HCT116 (cell line): ENCODE results near the gene EDDM3A. TPM values are rescaled to one million over a fixed set of nuclear protein-coding genes. Genes with fewer than 3 reads are reported as not detected.

ENCODE experiments used
- ATAC-seq: fragments of 200-7000 bp; cut with Tn5 transposase; 2 replicates; pipeline ENCODE4 v1.9.1; 2020; ENCODE audit warnings: mild to moderate bottlenecking, moderate library complexity
- BruUV-seq: library from RNA; stranded (reverse); fragments of 400-500 nt; replicated peaks from 2 replicates; lab custom pipeline; 2021; lab: Mats Ljungman, UMichigan
- CTCF ChIA-PET: fragments of 300-600 bp; sonication (Branson Sonifier 250); formaldehyde crosslinking; loops from one replicate; lab custom pipeline; 2021; ENCODE audit warnings: antibody characterized with exemption; lab: Charles Lee
- POLR2A ChIA-PET: fragments of 300-600, 350-600 bp; sonication (Branson Sonifier 250); formaldehyde crosslinking; loops from one replicate; lab custom pipeline; 2021; ENCODE audit warnings: antibody characterized with exemption; lab: Charles Lee
- RAD21 ChIA-PET, 2 experiments: fragments of 300-600 bp; sonication (Branson Sonifier 250); formaldehyde crosslinking; loops; one replicate each; lab custom pipeline; 2023; ENCODE audit warnings: low total read pairs in 2 of 2; ENCODE audit not compliant: uncharacterized antibody in 2 of 2, unreplicated experiment in 2 of 2, low non-redundant PET in 1 of 2; lab: Charles Lee
- DNase-seq: peaks from one replicate; pipeline ENCODE4 v3.0.0-alpha.2; 2010; ENCODE audit warnings: low read depth, low spot score
- H2AFZ ChIP-seq: fragments of 200-600 bp; shearing (Covaris generic), sonication (generic); 2 replicates; pipeline ENCODE4 v1.6.1; 2017; ENCODE audit warnings: low read depth, mixed run types, mixed read lengths, antibody characterized with exemption, low read length; ENCODE audit not compliant: poor library complexity, severe bottlenecking
- H3K27ac ChIP-seq: 2 replicates; pipeline ENCODE4 v1.5.1; 2012; ENCODE audit warnings: low read depth, low read length
- H3K27me3 ChIP-seq: fragments of 200-600 bp; sonication (generic); 2 replicates; pipeline ENCODE4 v1.6.1; 2016; ENCODE audit warnings: mixed run types, low read length, mixed read lengths; ENCODE audit not compliant: insufficient read depth
- H3K36me3 ChIP-seq, 2 experiments: fragments of 200-500 bp in 1 of 2; fragments of 200-600 bp in 1 of 2; sonication (Bioruptor generic) in 1 of 2; sonication (generic) in 1 of 2; 2 replicates each; pipeline versions ENCODE4 v1.5.1 to v1.6.1; 2014 to 2016; ENCODE audit warnings: low read length in 2 of 2, inconsistent platforms in 1 of 2, mixed read lengths in 1 of 2, mixed run types in 1 of 2; ENCODE audit not compliant: insufficient read depth in 2 of 2, control insufficient read depth in 1 of 2
- H3K4me1 ChIP-seq, 2 experiments: fragments of 200-600 bp in 1 of 2; sonication (generic) in 1 of 2; 2 replicates each; pipeline versions ENCODE4 v1.5.1 to v1.6.1; 2012 to 2017; ENCODE audit warnings: low read length in 2 of 2, inconsistent platforms in 1 of 2, mild to moderate bottlenecking in 1 of 2, mixed read lengths in 1 of 2, mixed run types in 1 of 2, moderate library complexity in 1 of 2; ENCODE audit not compliant: insufficient read depth in 2 of 2, control insufficient read depth in 1 of 2
- H3K4me2 ChIP-seq: fragments of 200-600 bp; sonication (generic); 2 replicates; pipeline ENCODE4 v1.6.1; 2017; ENCODE audit warnings: mixed run types, low read length, mixed read lengths
- H3K4me3 ChIP-seq, 2 experiments: fragments of 200-600 bp in 1 of 2; sonication (generic) in 1 of 2; replicated peaks in 1 of 2; 2 replicates each; pipeline ENCODE4 v1.5.1; 2011 to 2016; ENCODE audit warnings: low read length in 2 of 2, control low read depth in 1 of 2, low read depth in 1 of 2, mild to moderate bottlenecking in 1 of 2, mixed read lengths in 1 of 2, mixed run types in 1 of 2
- H3K79me2 ChIP-seq: fragments of 200-600 bp; sonication (generic); 2 replicates; pipeline ENCODE4 v1.6.1; 2017; ENCODE audit warnings: mild to moderate bottlenecking, mixed run types, low read length, moderate library complexity, mixed read lengths; ENCODE audit not compliant: insufficient read depth
- H3K9ac ChIP-seq: fragments of 200-600 bp; sonication (generic); 2 replicates; pipeline ENCODE4 v1.6.1; 2016; ENCODE audit warnings: low read length, mixed read lengths
- H3K9me2 ChIP-seq: fragments of 200-600 bp; sonication (generic), shearing (Covaris generic); 2 replicates; pipeline ENCODE4 v1.6.1; 2017; ENCODE audit warnings: mixed run types, mild to moderate bottlenecking, moderate library complexity; ENCODE audit not compliant: insufficient read depth
- H3K9me3 ChIP-seq, 2 experiments: fragments of 200-500 bp in 1 of 2; fragments of 200-600 bp in 1 of 2; sonication (Bioruptor generic) in 1 of 2; sonication (generic) in 1 of 2; 2 replicates each; pipeline ENCODE4 v1.6.1; 2014 to 2017; ENCODE audit warnings: low read length in 2 of 2, mixed read lengths in 2 of 2, inconsistent platforms in 1 of 2, low read depth in 1 of 2, mild to moderate bottlenecking in 1 of 2, mixed run types in 1 of 2, moderate library complexity in 1 of 2; ENCODE audit not compliant: control insufficient read depth in 1 of 2, insufficient read depth in 1 of 2
- H4K20me1 ChIP-seq: fragments of 200-600 bp; sonication (generic), shearing (Covaris generic); 2 replicates; pipeline ENCODE4 v1.6.1; 2017; ENCODE audit warnings: mixed run types, mild to moderate bottlenecking, moderate library complexity; ENCODE audit not compliant: insufficient read depth
- CEBPB ChIP-seq: IDR thresholded peaks from 2 replicates; pipeline ENCODE4 v1.6.1; 2012; ENCODE audit warnings: low read depth
- ELF1 ChIP-seq: IDR thresholded peaks from 2 replicates; pipeline ENCODE4 v1.6.1; 2012; ENCODE audit warnings: low read depth, borderline replicate concordance
- EZH2 ChIP-seq: fragments of 200-600 bp; sonication (generic); IDR thresholded peaks from 2 replicates; pipeline ENCODE4 v1.6.1; 2017; ENCODE audit warnings: antibody characterized with exemption, mixed run types
- JUND ChIP-seq: IDR thresholded peaks from 2 replicates; pipeline ENCODE4 v1.6.1; 2012
- MAX ChIP-seq: IDR thresholded peaks from 2 replicates; pipeline ENCODE4 v1.6.1; 2012
- POLR2AphosphoS5 ChIP-seq: IDR thresholded peaks from 2 replicates; pipeline ENCODE4 v1.6.1; 2011; ENCODE audit warnings: mild to moderate bottlenecking, low read depth, low read length, moderate library complexity
- REST ChIP-seq: IDR thresholded peaks from 2 replicates; pipeline ENCODE4 v1.6.1; 2012; ENCODE audit warnings: low read depth
- SIN3A ChIP-seq: IDR thresholded peaks from 2 replicates; pipeline ENCODE4 v1.6.1; 2012; ENCODE audit warnings: low read depth
- SP1 ChIP-seq: IDR thresholded peaks from 2 replicates; pipeline ENCODE4 v1.6.1; 2012; ENCODE audit warnings: low read depth
- SRF ChIP-seq: IDR thresholded peaks from 2 replicates; pipeline ENCODE4 v1.6.1; 2012; ENCODE audit warnings: low read depth
- YY1 ChIP-seq: IDR thresholded peaks from 2 replicates; pipeline ENCODE4 v1.6.1; 2011; ENCODE audit warnings: low read length, low read depth, moderate library complexity, mild to moderate bottlenecking; ENCODE audit not compliant: insufficient replicate concordance; ENCODE audit errors: extremely low read depth
- ZBTB33 ChIP-seq: IDR thresholded peaks from 2 replicates; pipeline ENCODE4 v1.6.1; 2011; ENCODE audit warnings: mild to moderate bottlenecking, low read length, moderate library complexity; ENCODE audit not compliant: insufficient replicate concordance; ENCODE audit errors: extremely low read depth
- ZFX ChIP-seq: fragments of 450-650 bp; IDR thresholded peaks from 2 replicates; pipeline ENCODE4 v1.6.1; 2017
- ZNF274 ChIP-seq: fragments of 200-500 bp; sonication (Bioruptor generic); IDR thresholded peaks from 2 replicates; pipeline ENCODE4 v1.6.1; 2014; ENCODE audit warnings: mild to moderate bottlenecking, low read depth, low read length, inconsistent platforms
- intact Hi-C: fragments of 100-400 bp; cut with micrococcal nuclease; formaldehyde crosslinking; loops from 2 replicates; pipeline ENCODE4 v1.10.0; 2022
- total RNA-seq: library from RNA; stranded (reverse); gene quantifications from one replicate; pipeline ENCODE4 v1.2.1, GENCODE V29; 2021; ENCODE audit not compliant: unreplicated experiment

The EDDM3A gene
- total RNA-seq, 1 experiment from 2014 or later: not detected

DNA sequence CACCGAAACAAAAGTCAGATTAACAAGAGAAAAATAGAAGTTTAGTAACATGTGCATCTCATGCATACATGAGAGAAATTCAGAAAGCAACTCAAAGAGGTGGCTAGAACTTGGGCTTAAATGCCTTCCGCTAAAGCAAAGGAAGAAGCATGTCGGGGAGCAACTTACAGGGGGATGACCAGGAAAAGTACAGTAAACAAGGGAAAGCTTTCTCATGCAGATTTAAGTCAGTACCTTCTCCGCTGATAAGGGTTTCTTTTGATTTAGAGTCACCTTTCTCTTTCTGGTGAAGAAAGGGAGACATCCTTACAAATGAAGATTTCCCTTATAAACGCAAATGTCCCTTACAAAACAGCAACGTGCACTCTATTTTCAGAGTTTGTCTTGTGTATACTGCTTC lies 29.4 kb downstream of the EDDM3A start:
- no peak overlapping the region for H3K4me3 ChIP-seq
- DNase-seq (no peak), ATAC-seq (no peak)
- intact Hi-C loops: no loop called here
- H3K79me2 ChIP-seq: no peaks in the 10 kb centered on the region
- ChIA-PET CTCF (no interaction called here), RAD21 (no interaction called here), POLR2A (no interaction called here)
- no peak overlapping the region for H3K27ac ChIP-seq
- H3K9me3 ChIP-seq: no peaks in the 10 kb centered on the region
- H2AFZ ChIP-seq: no peak overlapping the region
- no peaks in the 10 kb centered on the region for H3K4me1 ChIP-seq
- peaks cover 10% of the 10 kb centered on the region; the same call in 1 of the 2 replicates for H3K27me3 ChIP-seq
- H3K9ac ChIP-seq: no peak overlapping the region
- no TSS peak for BruUV-seq
- H3K9me2 ChIP-seq: no peaks in the 10 kb centered on the region
- H4K20me1 ChIP-seq: no peaks in the 10 kb centered on the region
- H3K4me2 ChIP-seq: no peak overlapping the region
- TF ChIP-seq ZBTB33 (no peak), JUND (no peak), YY1 (no peak), EZH2 (no peak), ZNF274 (no peak), MAX (no peak), ZFX (no peak)
- TF ChIP-seq, all 23 proteins: peak for 0
- no peaks in the 10 kb centered on the region for H3K36me3 ChIP-seq

GRCh38 chr14:20775901-20776300 lies 30.2 kb downstream of the EDDM3A start:
- no peaks in the 10 kb centered on the region for H3K79me2 ChIP-seq
- no peak overlapping the region for H3K4me3 ChIP-seq
- H3K9me2 ChIP-seq: no peaks in the 10 kb centered on the region
- no peak overlapping the region for H3K4me2 ChIP-seq
- no peaks in the 10 kb centered on the region for H4K20me1 ChIP-seq
- ATAC-seq: no peak
- peaks cover 10% of the 10 kb centered on the region; the same call in 1 of the 2 replicates for H3K27me3 ChIP-seq
- no peaks in the 10 kb centered on the region for H3K36me3 ChIP-seq
- no peak for DNase-seq
- H2AFZ ChIP-seq: no peak overlapping the region
- intact Hi-C loops: no loop called here
- H3K9me3 ChIP-seq: no peaks in the 10 kb centered on the region
- H3K9ac ChIP-seq: no peak overlapping the region
- ChIA-PET RAD21 (no interaction called here), CTCF (no interaction called here), POLR2A (no interaction called here)
- H3K4me1 ChIP-seq: no peaks in the 10 kb centered on the region
- BruUV-seq: no TSS peak
- H3K27ac ChIP-seq: no peak overlapping the region
- TF ChIP-seq SRF (no peak), SIN3A (no peak), ZNF274 (no peak), YY1 (no peak), REST (no peak), SP1 (no peak), ELF1 (no peak), POLR2AphosphoS5 (no peak), CEBPB (no peak)
